Stimulated activated naive CD4-positive, alpha-beta T cell treated with Interleukin-2 at 50 U/mL for 16 hours (primary cell): ENCODE data around the gene L3MBTL1.

Experiments used
- DNase-seq: peaks from one replicate; lab custom pipeline; 2025; lab: John Stamatoyannopoulos, UW

Gene L3MBTL1

GRCh38 chr20:43590036-43590391 lies 82.5 kb downstream of the L3MBTL1 start:
- DNase-seq = no peak

- DNase-seq = peak; percentile 89
Measured at GRCh38 chr20:43590392-43591303, 83.2 kb downstream of the L3MBTL1 start, which contains the start of gene IFT52. TSS of gene IFT52 (plus strand) at chr20:43590937. CDS start at chr20:43594699, 3,762 bp downstream.
